ENCODE measurements around the gene GTF2B.
"Not testable (repeated sequence)": the region's sequence is repeated elsewhere in the genome, so short reads cannot be mapped to it uniquely, and the experiment has no call there.

GTF2B gene

GRCh38 chr1:88891318-88891950 lies at the start of gene GTF2B:
Gene GTF2B (minus strand): TSS chr1:88891567. CDS start chr1:88891499, 68 bp downstream.
- DNase-seq = peak; percentile 98

GRCh38 chr1:88938528-88938927 lies 47.2 kb upstream of the GTF2B start:
- DNase-seq = not testable (repeated sequence)

- no peak for DNase-seq
These were observed 45.5 kb upstream of the GTF2B start for GRCh38 chr1:88936760-88937342.

- DNase-seq = no peak
These were observed 44.8 kb upstream of the GTF2B start for GRCh38 chr1:88936223-88936523.

- peak; percentile 15 for DNase-seq
These were observed 44.3 kb upstream of the GTF2B start for GRCh38 chr1:88935522-88936222.

GRCh38 chr1:88930176-88930575 lies 38.8 kb upstream of the GTF2B start:
- DNase-seq = peak; percentile 85

- no peak for DNase-seq
These were observed 31.9 kb upstream of the GTF2B start for GRCh38 chr1:88923224-88923623.

- DNase-seq = no peak
These were observed 30.8 kb upstream of the GTF2B start for GRCh38 chr1:88922214-88922613.

- DNase-seq = no peak
These were observed 29.5 kb upstream of the GTF2B start for GRCh38 chr1:88920845-88921244.

GRCh38 chr1:88917321-88918025 lies 26.1 kb upstream of the GTF2B start:
- no peak for DNase-seq

- DNase-seq = no peak
These were observed 25.5 kb upstream of the GTF2B start for GRCh38 chr1:88916883-88917282.

- not testable (repeated sequence) for DNase-seq
These were observed 20.4 kb upstream of the GTF2B start for GRCh38 chr1:88911800-88912199.

GRCh38 chr1:88911161-88911560 lies 19.8 kb upstream of the GTF2B start:
- no peak for DNase-seq

GRCh38 chr1:88910401-88910800 lies 19.0 kb upstream of the GTF2B start:
- no peak for DNase-seq

GRCh38 chr1:88900883-88901282 lies 9.5 kb upstream of the GTF2B start:
- DNase-seq = no peak

- DNase-seq = no peak
These were observed 5.8 kb upstream of the GTF2B start for GRCh38 chr1:88897070-88897730.

GRCh38 chr1:88892357-88892877 lies 1.1 kb upstream of the GTF2B start:
- DNase-seq = peak; percentile 80

- DNase-seq = no peak
These were observed 579 bp upstream of the GTF2B start for GRCh38 chr1:88891951-88892340.

- DNase-seq = peak; percentile 62
These were observed 513 bp downstream of the GTF2B start for GRCh38 chr1:88890791-88891317.

- DNase-seq = no peak
These were observed 1.2 kb downstream of the GTF2B start for GRCh38 chr1:88890131-88890530.

- DNase-seq = no peak
These were observed 2.6 kb downstream of the GTF2B start for GRCh38 chr1:88888750-88889149.

GRCh38 chr1:88885933-88886332 lies 5.4 kb downstream of the GTF2B start:
- no peak for DNase-seq

- no peak for DNase-seq
These were observed 8.2 kb downstream of the GTF2B start for GRCh38 chr1:88883156-88883555.

Data from MV-4-11 (cell line).